ENCODE measurements around the gene NTPCR.
"Not testable (repeated sequence)": the region's sequence is repeated elsewhere in the genome, so short reads cannot be mapped to it uniquely, and the experiment has no call there.

NTPCR gene

GRCh38 chr1:232983375-232983774 is 33.0 kb downstream of the NTPCR start:
- DNase-seq (ENCODE audit: low read depth in 2 of 2, low spot score in 1 of 2): no peak

- no peak for DNase-seq (ENCODE audit: low read depth in 2 of 2, low spot score in 1 of 2)
Observed at GRCh38 chr1:232983817-232984567, 33.6 kb downstream of the NTPCR start.

DNA sequence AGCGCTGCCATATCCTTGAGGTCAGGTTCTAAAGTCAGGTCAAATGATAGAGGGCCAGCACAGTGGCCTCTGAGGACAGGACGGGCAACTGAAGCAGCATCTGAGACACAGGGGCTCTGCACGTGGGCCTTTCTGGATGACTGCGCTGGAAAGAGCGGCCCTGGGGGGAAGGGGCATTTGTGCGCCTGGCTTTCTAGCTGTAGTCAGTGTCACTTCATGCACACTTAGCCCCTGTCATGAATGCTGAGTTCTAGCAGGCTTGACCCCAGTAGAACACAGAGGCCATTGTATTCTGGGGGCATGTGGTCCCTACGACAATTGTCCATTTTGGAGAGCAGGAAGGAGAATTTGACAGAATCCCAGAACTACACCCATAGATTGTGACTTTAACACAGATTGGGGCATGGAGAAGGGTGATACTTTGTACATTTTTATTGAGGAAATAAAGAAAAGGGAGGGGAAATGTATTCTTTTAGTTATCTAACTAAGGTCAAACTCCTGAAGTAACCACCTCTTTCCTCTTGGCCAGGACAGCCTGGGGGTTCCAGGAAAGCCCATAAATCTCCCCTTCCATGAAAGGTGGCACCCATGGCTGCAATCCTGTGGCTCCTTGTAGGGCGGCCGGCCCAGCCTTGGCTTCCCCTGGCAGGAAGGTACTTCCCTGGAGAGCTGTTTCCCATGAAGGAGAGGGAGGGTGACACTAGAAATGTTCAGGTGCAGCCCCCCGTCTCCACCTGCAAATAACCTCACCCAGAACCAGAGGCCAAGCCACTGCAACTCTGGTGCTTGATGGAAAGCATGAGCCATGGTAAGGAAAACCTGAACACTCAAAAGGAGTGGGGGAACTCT is 34.4 kb downstream of the NTPCR start:
- no peak for DNase-seq (ENCODE audit: low read depth in 2 of 2, low spot score in 1 of 2)

GRCh38 chr1:232985882-232986526 is 35.6 kb downstream of the NTPCR start:
- DNase-seq (ENCODE audit: low read depth in 2 of 2, low spot score in 1 of 2): no peak

- DNase-seq (ENCODE audit: low read depth in 2 of 2, low spot score in 1 of 2): no peak
Observed at GRCh38 chr1:232986527-232986922, 36.1 kb downstream of the NTPCR start.

GRCh38 chr1:232987046-232987773 is 36.8 kb downstream of the NTPCR start:
- no peak for DNase-seq (ENCODE audit: low read depth in 2 of 2, low spot score in 1 of 2)

GRCh38 chr1:232987774-232988140 is 37.3 kb downstream of the NTPCR start:
- no peak for DNase-seq (ENCODE audit: low read depth in 2 of 2, low spot score in 1 of 2)

GRCh38 chr1:232988572-232989040 is 38.2 kb downstream of the NTPCR start:
- DNase-seq (ENCODE audit: low read depth in 2 of 2, low spot score in 1 of 2): no peak

DNA sequence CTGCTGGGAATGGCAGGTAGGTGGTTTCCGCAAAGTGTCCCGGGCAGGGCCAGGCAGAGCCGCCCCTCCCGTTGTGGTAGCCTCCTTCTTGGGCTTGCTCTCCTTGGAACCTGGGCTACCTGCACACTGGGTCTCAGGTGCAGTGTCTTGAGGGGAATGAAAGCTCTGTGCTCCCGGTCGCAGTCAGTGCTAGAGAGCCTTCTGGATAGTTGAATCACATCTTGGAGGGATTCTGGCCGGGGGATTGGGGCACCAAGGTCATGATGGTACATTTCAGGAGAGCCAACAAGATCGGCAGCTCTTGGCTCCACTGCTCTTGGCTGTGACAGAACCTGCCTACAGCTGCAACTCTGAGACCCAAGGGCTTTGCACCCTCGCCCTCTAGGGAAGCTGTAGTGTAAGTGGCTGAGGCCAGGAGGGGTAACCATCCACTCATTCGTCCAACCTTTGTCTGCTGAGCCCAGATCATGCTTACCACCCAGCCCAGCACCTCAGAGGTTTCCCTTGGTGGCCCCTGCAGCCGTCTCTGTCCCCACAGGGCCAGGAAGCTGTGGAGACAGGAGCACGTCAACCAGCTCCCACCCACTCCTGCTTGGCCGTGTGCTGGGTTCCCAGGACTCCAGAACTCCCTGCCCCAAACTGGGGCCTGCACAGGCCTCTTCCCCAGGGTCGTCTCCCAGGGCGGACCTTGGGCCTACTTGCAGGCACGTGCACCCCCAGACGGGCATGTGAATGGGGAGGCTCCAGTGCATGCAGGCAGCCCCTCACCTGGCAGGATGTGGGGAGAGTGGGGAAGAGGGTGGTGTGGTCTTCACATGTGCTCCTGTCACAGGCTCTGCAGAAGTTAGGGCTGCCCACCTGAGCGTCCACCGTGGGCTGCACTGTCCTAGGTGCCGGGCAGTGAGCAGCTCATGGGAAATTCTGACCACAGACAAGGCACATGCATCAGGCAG is 40.0 kb downstream of the NTPCR start:
- DNase-seq (ENCODE audit: low read depth in 2 of 2, low spot score in 1 of 2): no peak

- DNase-seq (ENCODE audit: low read depth in 2 of 2, low spot score in 1 of 2): no peak
Observed at GRCh38 chr1:232991238-232991637, 40.8 kb downstream of the NTPCR start.

DNA sequence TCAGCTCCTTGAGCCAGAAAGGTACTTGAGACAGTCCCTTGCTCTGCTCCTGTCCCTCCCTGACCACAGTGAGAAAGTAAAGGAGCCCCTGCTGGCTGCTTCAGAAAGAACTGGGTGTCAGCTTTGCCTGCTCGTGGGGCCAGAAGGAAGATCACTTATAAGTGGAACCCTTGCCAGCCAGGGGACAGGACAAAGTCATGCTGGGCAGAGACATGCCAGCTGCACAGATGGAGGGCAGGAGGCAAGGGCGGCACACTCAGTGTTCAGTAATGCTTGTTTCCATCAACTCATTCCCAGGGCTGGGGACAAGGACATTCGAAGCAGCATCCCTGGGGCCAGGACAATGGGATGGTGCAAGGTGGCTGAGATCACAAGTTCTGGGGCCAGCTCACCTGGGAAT is 41.8 kb downstream of the NTPCR start:
- no peak for DNase-seq (ENCODE audit: low read depth in 2 of 2, low spot score in 1 of 2)

DNA sequence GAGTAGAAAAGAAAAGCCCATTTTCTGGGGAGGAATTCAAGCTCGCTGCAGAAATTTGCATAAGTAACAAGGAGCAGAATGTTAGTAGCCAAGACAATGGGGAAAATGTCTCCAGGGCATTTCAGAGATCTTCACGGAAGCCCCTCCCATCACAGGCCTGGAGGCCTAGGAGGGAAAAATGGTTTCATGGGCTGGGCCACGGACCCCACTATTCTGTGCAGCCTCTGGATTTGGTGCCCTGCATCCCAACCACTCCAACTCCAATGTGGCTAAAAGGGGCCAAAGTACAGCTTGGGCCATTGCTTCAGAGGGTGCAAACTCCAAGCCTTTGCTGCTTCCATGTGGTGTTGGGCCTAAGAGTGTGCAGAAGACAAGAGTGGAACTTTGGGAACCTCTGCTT is 43.1 kb downstream of the NTPCR start:
- DNase-seq (ENCODE audit: low read depth in 2 of 2, low spot score in 1 of 2): no peak

DNA sequence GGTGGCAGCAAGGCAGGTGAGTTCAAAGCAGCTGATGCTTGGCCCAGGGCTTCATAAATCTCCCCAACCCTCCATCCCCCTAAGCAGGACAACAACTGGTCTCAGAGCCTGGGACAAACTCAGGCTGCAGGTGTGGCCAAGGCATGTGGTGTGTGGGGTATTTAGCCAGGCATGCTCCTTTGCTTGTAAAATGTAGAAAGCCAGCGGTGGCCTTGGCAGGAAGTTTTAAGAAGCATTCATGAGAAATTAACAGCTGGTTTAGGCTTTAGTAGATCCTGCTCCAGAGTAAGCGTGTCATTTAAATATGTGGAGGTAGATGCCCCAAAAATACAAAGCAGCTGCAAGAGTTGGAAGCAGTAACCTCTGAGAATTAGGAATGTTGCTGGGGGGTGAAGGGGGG is 44.8 kb downstream of the NTPCR start:
- DNase-seq (ENCODE audit: low read depth in 2 of 2, low spot score in 1 of 2): no peak

GRCh38 chr1:232996143-232996542 is 45.7 kb downstream of the NTPCR start:
- no peak for DNase-seq (ENCODE audit: low read depth in 2 of 2, low spot score in 1 of 2)

GRCh38 chr1:232998138-232998537 is 47.7 kb downstream of the NTPCR start:
- DNase-seq (ENCODE audit: low read depth in 2 of 2, low spot score in 1 of 2): no peak

DNA sequence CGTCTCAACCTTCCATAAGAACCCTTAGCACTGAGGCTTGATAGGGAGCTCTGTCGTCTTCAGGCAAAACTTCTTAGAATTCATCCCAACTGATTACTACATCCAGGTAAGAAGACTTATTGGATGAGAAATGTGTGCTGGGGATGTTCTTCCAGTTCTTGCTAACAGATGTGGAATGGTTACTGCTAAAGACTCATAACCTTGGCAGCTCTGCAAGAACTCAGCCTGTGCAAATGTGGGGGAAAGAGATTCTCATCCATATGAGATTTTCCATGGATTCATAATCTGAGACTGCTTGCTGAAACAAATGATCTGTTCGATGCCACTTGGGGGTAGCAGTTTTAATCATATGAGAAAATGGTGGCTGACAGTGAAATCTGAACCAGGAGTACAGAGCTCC is 48.2 kb downstream of the NTPCR start:
- no peak for DNase-seq (ENCODE audit: low read depth in 2 of 2, low spot score in 1 of 2)

GRCh38 chr1:232999956-233000625 is 49.7 kb downstream of the NTPCR start:
- no peak for DNase-seq (ENCODE audit: low read depth in 2 of 2, low spot score in 1 of 2)

- not testable (repeated sequence) for DNase-seq (ENCODE audit: low read depth in 2 of 2, low spot score in 1 of 2)
Observed at GRCh38 chr1:233003638-233004037, 53.2 kb downstream of the NTPCR start.

DNA sequence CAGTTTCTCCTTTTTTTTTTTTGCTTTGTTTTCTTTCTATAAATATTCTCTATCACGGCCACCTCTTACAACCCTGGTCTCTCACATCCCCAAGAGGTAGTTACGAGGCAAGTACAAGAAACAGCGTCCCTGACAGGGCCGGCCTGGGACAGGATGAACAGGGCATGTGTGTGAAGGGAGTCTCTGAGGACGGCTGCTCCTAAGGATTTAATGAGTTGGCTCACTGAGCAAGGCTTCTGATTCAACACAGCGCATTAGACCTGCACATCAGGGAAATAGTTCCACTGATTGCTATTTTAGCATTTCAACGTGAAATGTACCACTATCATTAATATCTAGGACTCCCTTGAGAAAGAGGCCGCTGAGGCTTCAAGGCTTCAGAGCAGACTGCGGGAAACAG is 54.0 kb downstream of the NTPCR start:
- no peak for DNase-seq (ENCODE audit: low read depth in 2 of 2, low spot score in 1 of 2)

- DNase-seq (ENCODE audit: low read depth in 2 of 2, low spot score in 1 of 2): no peak
Observed at GRCh38 chr1:233005156-233005555, 54.7 kb downstream of the NTPCR start.
